AG04449 (cell line): ENCODE measurements around the gene TM9SF2.

ENCODE experiments used
- CTCF ChIA-PET: fragments of 350-600 bp; formaldehyde crosslinking; extraction: SDS; loops from one replicate; lab custom pipeline; 2021; ENCODE audit warnings: antibody characterized with exemption; lab: Yijun Ruan, JAX
- POLR2A ChIA-PET: fragments of 400-600, 350-600 bp; formaldehyde crosslinking; extraction: SDS; loops from one replicate; lab custom pipeline; 2020; ENCODE audit warnings: antibody characterized with exemption, inconsistent platforms; lab: Yijun Ruan, JAX
- DNase-seq: peaks from one replicate; pipeline ENCODE4 v3.0.0-alpha.2; 2010; ENCODE audit warnings: low read depth, low spot score
- H3K4me3 ChIP-seq: 2 replicates; pipeline ENCODE4 v1.5.1; 2011; ENCODE audit warnings: low read depth, mild to moderate bottlenecking, control low read depth, low read length
- CTCF ChIP-seq: IDR thresholded peaks from one replicate; pipeline ENCODE4 v1.5.1; 2011; ENCODE audit warnings: mild to moderate bottlenecking, moderate library complexity, low read length, control low read depth, inconsistent platforms; ENCODE audit not compliant: insufficient read depth; ENCODE audit errors: missing control alignments

TM9SF2 gene

GRCh38 chr13:99523838-99524237 is 22.6 kb downstream of the TM9SF2 start:
- ChIA-PET CTCF (interaction anchor here (1.3 kb wide), 1 partner anchor 16 kb away, joined by 3 read pairs; no protein-coding TSS in a partner anchor), POLR2A (no interaction called here)
- DNase-seq, result no peak
- TF ChIP-seq CTCF, result no peak
- no peak overlapping the region for H3K4me3 ChIP-seq

GRCh38 chr13:99525967-99526366 is 24.7 kb downstream of the TM9SF2 start:
- no peak overlapping the region for H3K4me3 ChIP-seq
- ChIA-PET CTCF (interaction anchor here (1.0 to 2.4 kb wide), 3 partner anchors 14 to 23 kb away, joined by 3 to 8 read pairs (median 5); no protein-coding TSS in a partner anchor), POLR2A (no interaction called here)
- DNase-seq, result no peak
- TF ChIP-seq CTCF, result no peak

- no peak for TF ChIP-seq CTCF
- no peak for DNase-seq
- ChIA-PET CTCF (interaction anchor here (0.7 to 2.4 kb wide), 4 partner anchors 8 to 24 kb away, joined by 3 to 8 read pairs (median 4); no protein-coding TSS in a partner anchor), POLR2A (no interaction called here)
- no peak overlapping the region for H3K4me3 ChIP-seq
Observed at GRCh38 chr13:99526549-99526948, 25.3 kb downstream of the TM9SF2 start.

GRCh38 chr13:99527301-99527700 is 26.0 kb downstream of the TM9SF2 start:
- DNase-seq, result no peak
- POLR2A ChIA-PET, result no interaction called here
- H3K4me3 ChIP-seq, result no peak overlapping the region
- CTCF ChIA-PET, result interaction anchor here (2.4 kb wide), 1 partner anchor 21 kb away, joined by 8 read pairs; no protein-coding TSS in a partner anchor
- TF ChIP-seq CTCF, result no peak

- no peak for DNase-seq
- POLR2A ChIA-PET, result no interaction called here
- CTCF ChIA-PET, result interaction anchor here (1.3 to 1.7 kb wide), 2 partner anchors 23 to 129 kb away, joined by 6 to 7 read pairs; no protein-coding TSS in a partner anchor
Observed at GRCh38 chr13:99528547-99528946, 27.3 kb downstream of the TM9SF2 start.

GRCh38 chr13:99536023-99536422 is 34.8 kb downstream of the TM9SF2 start:
- no peak overlapping the region for H3K4me3 ChIP-seq
- DNase-seq, result no peak
- POLR2A ChIA-PET, result no interaction called here
- CTCF ChIA-PET, result interaction anchor here (1.0 to 3.1 kb wide), 2 partner anchors 31 to 100 kb away, joined by 4 to 13 read pairs; no protein-coding TSS in a partner anchor
- no peak for TF ChIP-seq CTCF

More at GRCh38 chr13:99528547-99528946, 27.3 kb downstream of the TM9SF2 start:
- no peak overlapping the region for H3K4me3 ChIP-seq
- TF ChIP-seq CTCF, result no peak
